Suppressor macrophage treated with lipopolysaccharide for 4 hours (primary cell): ENCODE data around the gene ARFGAP1.
A peak's percentile ranks its signal among the peaks of the same experiment; 100 is the strongest.

Experiments
- DNase-seq: peaks from one replicate; pipeline ENCODE4 v3.0.0-alpha.2; 2020

The ARFGAP1 gene

DNA sequence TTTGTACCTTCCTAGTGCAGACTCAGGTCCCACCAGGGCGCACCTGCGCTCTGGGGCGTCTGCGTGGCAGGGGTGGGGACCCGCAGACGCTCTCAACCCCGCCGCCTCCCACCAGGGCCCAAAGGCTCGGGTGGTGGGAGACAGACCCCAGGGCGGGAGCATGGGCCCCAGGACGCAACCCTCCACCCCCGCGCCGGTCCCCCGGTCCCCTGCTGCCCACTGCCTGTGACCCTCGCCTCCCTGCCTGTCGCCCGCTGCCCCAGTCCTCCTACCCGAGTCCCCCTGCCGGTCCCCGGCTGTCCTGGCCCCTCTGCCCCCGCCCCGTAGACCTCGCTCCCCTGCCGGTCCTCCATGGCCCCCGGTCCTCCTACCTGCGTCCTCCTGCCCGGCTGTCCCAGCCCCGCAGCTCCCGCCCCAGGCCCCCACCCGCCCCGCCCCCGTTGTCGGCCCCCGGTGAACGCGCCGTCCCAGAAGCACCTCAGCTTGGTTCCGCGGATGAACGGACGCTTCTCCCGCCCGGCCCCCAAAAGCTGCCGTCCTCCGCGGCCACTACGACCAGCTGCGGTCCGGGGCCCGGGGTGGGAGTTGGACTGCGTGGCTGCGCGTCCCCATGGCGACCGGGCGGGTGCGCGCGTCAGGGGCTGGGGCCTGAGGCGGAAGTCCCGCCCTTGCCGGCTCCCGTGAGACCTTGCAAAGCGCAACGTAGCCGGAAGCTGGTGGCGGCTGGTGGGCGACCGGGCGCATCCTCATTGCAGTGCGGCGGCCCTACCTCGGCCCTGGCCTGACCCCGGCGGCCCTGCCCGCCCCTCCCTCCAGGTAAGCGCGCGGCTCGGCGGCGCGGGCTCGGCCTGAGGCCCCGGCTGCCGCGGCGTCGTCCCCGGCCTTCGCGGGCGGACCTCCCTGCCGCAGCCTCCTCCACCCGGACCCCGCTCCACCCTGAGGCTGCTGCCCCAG lies at the start of gene ARFGAP1:
Gene ARFGAP1, plus strand, starts transcription at position 709 of the 954 bp plus-strand sequence. CDS start 2,768 bp downstream, outside the sequence.
- peak; percentile 94 for DNase-seq

DNA sequence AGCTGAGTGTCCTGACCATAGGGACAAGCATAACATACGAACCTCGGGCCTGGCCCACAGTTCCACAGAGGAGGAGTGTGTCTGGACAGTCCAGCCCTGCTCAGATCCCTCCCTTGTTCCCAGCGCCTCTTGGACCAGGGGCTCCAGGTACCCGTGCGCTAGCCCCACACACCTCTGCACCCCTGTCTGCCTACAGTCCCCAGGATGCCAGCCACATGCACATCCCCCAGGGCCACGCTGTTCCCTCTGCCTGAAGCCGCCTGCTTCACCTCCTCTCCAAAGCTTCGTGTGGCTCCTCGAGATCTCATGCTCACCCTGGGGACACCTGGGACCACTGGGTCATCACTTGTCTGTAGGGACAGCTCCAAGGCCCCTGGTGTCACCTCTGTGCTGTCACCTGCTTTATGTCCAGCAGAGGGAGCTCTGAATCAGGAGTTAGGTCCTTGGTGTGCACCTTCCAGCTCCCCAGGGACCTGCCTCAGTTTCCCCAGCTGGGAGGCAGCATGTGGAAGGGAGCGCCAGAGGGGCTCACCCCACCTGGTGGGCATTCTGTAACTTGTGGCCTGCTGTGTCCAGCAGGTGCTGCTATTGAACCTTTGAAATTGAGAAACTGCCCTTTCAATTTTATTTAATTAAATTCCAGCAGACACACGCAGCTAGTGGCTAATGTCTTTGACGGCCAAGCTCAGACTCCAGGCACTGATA lies 49.3 kb upstream of the ARFGAP1 start:
- DNase-seq = peak; percentile 60

DNA sequence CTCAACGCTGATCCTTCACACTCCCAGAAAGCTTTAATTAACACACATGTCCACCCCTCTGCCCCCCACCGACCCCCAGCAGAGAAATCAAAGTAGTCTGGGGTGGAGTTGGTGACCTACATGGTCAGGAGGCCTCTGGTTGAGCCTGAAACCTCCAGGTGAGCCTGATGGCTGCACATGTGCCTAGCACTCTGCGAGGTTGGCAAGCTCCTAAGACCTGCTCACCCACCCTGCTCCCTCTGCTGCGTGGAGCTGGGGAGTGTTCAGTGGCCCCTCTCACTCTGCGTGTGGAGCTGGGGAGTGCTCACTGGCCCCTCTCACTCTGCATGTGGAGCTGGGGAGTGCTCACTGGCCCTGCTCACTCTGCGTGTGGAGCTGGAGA lies 48.8 kb upstream of the ARFGAP1 start:
- DNase-seq = no peak

DNA sequence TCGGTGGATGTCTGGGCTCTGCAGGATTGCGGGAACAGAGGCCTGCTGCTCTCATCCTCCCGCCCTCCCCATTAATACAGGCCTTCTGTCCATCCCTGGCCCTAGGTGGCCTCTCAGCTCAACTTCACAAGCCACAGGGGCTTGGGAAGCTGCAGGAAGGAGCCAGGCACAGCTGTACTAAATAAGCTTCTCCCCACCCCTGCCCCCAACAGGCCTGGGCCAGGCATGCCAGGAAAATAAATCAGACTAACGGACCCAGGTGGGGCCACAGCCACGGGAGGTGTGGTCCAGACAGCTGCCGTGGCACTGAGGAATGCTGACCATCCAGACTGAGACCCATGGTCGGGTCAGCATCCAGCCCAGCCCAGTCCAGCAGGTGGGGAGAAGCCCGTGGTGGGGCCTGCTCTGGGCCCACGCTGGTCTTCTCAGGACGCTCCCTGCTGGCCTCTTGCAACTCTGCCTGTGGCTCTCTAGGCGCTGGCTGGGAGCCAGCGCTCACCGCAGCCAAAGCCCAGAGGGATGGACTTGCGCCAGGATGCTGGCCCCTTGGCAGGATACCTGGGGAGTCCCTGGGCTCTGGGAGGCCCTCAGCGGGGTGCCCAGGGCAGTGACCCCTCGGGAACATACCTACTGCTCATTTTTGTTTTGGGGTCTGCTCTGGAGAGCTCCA lies 48.1 kb upstream of the ARFGAP1 start:
- no peak for DNase-seq

DNA sequence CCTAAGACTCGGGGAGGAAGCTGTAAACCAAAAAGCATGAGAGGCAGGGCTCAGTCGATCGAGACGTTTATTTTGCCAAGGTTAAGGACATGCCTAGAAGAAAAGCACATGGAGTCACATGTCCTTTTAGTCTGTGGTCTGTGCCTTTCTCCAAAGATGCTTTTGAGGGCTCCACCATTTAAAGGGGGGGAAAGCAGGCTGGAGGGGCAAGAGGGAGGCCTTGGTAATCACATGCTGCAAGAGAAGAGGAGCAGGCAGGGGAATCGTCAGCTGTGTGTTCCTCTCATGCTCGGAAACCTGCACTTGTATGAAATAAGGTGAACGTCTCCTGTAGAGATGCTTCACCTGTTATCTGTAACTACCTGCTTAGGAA lies 47.5 kb upstream of the ARFGAP1 start:
- no peak for DNase-seq

DNA sequence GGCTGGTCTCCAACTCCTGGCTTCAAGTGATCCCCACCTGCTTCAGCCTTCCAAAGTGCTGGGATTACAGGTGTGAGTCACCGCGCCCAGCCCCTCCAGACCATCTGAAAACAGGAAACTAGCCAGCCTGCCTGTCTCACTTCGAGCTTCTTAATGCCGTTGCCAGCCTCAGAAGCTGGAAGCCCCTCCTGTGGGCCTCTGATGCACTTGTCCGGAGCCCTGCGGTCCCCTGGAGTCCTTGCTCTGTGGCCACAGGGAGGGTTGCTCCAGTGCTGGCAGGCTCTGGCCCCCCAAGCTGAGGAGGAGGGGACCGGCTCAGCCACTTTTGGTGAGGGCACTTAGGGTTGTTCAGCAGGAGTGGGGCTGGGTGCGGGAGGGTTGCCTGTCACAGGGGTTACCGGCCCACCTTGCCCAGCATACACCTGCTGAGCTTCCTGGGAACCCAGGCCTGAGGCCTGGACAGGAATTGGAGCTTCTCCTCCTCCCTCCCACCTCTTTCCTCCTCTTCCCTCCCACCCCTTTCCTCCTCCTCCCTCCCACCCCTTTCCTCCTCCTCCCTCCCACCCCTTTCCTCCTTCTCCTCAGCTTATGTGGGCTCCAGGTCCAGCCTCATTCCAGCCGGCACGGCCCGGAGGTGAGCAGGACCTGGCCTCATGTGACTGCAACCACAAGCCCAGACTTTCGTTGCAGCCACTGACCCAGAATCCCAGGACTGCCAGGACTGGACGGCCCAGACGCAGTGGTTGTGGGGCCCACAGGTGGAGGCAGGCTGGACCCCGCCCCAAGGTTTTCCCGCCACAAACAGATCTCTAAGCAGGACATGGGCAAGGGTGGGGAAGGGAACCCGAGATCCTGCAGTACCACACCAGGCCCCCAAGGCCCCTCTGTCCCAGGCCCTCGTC lies 46.3 kb upstream of the ARFGAP1 start:
- DNase-seq = no peak

DNA sequence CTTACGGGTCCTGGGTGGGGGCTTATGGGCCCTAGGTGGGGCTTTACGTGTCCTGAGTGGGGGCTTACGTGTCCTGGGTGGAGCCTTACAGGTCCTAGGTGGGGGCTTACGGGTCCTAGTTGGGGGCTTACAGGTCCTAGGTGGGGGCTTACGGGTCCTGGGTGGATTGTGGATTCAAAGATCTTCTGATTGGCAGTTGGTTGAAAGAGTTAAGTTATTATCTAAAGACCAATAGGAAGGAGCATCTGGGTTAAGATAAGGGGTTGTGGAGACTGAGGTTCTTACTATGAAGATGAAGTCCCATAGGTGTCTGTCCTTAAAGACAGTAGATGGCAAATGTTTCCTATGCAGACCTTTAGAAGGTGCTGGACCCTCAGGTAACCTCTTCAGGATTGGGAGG lies 45.4 kb upstream of the ARFGAP1 start:
- no peak for DNase-seq

DNA sequence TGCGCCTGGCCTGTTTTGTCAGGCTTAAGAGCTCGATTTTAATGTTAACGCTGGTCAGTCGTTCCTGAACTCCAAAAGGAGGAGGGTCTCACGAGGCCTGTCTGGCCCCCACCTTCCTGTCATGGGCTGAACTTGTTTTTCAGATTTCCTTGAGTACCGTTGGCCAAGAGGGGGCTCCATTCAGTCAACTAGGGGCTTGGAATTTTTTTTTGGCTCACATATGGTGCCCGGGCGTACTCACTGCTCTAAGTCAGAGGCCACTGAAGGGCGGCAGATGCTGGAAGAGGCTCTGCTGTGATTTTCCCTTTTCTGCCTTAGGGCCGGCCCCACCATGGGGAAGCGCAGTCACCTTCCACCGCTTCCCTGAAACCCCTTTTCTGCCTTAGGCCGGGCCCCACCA lies 43.8 kb upstream of the ARFGAP1 start:
- no peak for DNase-seq

DNA sequence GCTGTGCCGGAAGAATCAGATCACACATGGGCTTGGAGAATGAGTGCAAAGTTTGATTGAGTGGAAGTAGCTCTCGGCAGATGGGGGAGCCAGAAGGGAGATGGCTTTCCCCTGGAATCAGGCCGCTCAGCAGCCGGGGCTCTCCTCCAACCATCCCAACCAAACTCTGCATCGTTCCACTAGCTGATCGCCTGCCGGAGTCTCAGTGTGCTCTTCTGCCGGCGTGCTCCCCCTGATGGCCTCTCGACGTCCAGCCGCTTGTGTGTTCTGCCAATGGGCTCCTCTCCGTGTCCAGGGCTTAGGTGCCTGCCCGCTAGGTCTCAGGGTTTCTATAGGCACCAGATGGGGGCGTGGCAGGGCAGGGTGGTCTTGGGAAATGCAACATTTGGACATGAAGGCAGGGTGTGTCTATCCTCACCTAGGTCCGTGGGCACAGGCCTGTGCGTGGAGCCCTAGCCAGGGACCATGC lies 41.8 kb upstream of the ARFGAP1 start:
- peak; percentile 32 for DNase-seq

DNA sequence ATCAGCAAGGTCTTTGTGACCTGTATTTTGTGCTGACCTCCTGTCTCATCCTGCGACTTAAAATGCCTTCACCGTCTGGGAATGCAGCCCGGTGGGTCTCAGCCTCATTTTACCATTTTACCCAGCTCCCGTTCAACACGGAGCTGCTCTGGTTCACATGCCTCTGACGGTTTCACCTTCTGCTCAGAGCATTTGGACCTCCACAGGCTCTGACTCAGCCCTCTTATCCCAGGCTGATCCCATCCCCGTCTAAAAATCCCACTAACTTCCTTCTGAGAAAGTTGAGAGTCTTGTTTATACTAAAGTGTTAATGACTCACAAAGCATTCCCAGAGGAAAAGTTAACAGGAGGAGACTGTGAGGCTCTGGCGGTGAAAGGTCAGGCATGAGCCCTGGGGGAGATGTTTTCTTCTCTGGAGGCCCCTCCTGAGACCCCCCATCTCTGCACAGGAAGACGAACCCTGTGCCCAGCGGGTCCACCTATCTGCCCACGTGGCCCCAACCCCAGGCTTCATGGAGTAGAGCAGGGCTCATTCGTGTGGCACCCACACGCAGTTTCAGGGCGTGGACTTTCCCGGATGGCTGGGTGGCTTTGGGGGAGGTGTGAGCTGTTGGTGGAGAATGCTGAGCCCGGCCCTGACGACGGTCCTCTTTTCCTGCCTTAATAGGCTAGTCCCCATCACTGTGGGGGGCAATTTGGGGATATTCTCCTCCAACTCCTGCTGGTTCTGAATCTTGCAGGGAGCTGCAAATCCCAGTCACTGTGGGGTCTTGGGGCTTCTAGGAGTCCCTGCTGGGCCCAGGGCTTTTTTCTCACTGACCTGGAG lies 40.2 kb upstream of the ARFGAP1 start:
- DNase-seq = no peak

DNA sequence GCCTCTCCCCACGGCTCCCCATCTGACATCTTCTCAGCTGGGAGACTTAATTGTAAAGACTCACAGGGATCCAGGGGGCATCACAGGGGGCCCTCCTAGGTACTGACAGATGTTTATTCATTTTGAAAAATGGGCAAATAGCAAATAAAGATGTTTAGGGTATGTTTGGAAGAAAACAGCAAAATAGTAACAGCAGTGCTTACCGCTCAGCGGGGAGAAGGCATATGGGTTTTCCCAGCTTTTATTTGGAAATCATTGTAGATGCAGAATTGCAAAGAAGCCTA lies 39.6 kb upstream of the ARFGAP1 start:
- no peak for DNase-seq

DNA sequence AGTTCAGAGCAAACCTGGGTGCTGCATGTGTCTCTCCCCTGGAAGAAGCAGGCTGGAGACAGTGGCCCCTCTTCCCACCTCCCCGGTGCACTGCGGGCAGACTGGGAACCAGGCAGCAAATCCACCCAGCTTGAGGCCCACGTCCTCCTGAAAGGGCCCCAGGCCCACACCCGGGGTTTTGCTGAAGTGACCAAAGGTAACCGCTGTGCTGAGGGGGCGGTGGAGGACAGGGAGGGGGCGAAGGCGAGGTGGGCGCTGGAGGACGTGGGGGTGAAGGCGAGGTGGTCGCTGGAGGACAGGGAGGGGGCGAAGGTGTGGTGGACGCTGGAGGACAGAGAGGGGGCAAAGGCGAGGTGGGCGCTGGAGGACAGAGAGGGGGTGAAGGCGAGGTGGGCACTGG lies 38.7 kb upstream of the ARFGAP1 start:
- no peak for DNase-seq

DNA sequence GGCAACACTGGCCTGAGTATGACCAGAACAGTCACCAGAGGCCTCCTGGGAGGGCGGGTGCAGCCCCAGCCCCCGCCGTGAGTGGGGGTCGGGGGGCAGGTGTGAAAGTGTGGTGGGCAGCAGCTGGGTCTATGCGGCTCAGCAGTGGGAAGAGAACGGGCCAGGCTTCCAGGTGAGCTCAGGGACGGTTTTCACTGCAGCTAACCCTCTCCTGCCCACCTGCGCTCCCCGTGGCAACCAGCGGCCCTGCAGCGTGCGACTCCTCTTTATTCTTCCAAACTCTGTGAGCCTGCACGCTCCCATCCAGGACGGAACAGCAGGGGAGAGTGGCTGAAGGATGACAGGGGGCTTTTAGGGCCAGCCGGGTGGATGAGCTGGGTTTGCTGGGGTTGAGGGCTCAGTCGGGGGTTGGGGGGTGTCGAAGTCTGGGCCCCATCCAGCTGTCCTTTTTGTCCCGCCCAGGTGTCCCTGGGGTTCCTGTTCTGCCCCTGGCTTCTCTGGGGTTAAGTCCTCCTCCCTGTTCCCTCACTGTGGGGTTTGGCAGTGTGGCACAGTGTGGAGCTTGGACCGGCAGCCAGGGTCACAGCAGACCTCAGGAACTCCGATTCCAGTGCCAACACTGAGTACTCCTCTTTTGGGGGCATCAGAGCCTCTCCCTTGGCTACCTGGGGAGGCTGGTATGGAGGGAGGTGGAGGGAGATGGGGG lies 37.8 kb upstream of the ARFGAP1 start:
- DNase-seq = no peak

DNA sequence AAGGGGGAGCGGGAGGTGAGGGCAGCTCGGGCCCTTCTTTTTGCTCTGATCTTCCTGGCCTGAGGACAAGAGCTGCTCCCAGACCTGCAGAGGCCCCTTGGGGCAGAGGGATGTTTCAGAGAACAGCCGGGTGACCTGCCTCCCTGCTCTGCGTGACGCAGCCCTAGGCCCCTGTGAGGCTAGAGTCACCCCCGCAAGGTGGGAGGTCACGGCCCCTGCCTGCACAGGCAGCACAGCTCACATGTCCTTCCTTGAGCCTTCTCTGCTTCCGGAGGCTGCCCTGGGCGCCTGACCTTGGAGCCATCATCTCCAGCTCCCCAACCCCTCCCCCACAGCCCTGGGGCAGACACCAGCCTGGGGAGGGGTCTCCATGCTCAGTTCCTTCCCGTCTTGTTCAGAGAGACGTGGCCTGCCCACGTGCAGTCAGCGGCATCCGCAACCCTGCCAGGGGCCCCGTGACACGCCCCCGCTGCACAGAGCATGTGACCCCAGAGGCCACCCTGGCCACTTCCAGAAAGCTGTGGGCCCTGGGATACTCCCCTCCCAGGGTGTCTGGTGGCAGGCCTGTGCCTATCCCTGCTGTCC lies 37.1 kb upstream of the ARFGAP1 start, which contains the start of gene BIRC7:
Gene BIRC7, plus strand, starts transcription at position 507 of the 585 bp plus-strand sequence. CDS start 192 bp downstream, outside the sequence.
- DNase-seq = no peak

DNA sequence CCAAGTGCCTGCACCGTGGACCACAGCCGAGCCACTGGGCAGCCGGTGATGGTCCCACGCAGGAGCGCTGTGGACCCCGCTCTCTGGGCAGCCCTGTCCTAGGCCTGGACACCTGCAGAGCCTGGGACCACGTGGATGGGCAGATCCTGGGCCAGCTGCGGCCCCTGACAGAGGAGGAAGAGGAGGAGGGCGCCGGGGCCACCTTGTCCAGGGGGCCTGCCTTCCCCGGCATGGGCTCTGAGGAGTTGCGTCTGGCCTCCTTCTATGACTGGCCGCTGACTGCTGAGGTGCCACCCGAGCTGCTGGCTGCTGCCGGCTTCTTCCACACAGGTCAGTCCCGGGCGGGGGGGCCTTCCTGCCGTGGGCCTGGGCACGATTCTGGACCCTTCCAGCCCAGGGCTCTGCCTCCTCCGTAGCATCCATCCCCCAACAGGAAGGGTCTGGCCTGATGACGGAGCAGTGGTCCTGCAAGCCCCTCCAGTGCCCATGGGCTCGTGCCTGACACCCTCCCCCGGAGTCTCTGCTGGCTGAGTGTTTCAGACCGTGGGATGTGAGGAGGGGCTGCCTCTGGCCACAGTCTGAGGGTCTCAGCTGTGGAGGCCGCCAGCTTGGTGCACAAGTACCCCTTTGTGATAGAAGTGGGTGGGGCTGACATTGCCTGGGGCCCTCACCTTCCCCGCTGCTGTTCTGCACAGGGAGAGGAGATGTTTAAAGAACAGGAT lies 36.3 kb upstream of the ARFGAP1 start:
- no peak for DNase-seq

DNA sequence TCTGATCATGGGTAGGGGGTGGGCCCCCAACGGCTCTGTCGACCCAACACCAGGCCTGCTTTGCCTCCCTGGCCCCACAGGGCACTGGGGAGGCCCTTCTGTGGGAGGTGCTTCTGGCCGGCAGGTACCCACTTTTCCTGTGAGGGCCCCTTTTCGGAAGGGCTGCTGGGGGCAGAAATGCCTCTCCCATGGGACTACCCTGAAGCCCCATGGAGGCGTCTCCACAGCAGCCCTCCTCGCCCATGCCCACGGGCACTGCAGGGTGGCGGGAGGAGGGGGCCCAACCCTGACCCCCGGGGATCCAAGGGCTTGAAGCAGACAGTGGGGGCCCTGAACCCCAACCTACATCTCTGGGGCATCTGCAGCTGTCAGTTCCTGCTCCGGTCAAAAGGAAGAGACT lies 34.6 kb upstream of the ARFGAP1 start:
- DNase-seq = no peak

DNA sequence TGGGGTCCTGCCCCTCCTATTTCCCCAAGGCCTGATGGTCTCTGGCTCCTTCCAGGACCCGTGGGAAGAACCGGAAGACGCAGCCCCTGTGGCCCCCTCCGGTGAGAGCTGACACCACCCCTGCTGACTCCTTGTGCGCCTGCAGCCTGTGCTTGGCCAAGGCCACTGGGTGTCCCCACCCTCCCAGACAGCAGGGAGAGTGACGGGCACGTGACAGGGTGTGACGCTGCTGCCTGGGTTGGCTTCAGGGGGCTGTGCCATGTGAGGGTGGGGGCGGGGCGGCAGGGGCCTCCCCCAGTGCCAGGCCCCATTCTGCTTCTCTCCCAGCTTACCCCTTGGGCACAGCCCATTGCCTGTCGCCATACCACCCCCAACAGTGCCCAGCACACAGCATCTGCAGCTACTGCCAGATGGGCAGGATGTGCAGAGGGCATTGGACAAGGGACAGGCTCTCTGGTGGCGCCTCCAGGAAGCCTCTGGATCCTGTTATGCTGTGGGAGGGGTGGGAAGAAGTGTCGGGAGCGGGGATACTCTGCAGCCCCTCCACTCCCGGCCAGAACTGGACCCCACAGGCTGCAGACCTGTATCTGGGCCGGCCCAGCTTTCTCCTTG lies 34.0 kb upstream of the ARFGAP1 start:
- no peak for DNase-seq

DNA sequence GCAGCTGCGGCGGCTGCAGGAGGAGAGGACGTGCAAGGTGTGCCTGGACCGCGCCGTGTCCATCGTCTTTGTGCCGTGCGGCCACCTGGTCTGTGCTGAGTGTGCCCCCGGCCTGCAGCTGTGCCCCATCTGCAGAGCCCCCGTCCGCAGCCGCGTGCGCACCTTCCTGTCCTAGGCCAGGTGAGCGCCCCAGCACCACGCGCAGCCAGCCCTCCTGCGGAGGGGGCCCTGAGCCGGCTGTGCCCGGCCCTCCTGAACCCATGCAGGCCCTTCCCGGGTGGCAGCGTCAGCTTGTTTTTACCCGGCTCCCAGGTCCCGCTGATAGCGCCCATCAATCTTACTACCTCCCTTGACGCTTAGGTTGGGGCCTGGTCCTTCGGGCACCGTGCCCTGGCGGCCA lies 33.2 kb upstream of the ARFGAP1 start:
- no peak for DNase-seq

DNA sequence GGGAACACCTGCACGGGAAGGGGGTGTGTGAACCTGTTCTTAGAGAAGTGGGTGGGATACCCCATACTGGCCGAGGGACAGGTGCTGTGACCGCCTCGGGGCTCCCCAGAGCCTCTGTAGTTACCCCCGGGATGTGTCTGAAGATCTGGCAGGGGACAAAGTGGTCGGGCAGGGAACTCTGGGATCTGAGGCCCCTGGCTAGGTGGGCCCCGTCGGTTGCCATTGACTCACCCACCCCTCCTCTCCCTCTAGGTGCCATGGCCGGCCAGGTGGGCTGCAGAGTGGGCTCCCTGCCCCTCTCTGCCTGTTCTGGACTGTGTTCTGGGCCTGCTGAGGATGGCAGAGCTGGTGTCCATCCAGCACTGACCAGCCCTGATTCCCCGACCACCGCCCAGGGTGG lies 32.6 kb upstream of the ARFGAP1 start:
- DNase-seq = no peak
